Measurements from ENCODE around the gene CCNY. TPM values are rescaled to one million over a fixed set of nuclear protein-coding genes. Genes with fewer than 3 reads are reported as not detected.

The CCNY gene
- total RNA-seq, 1 donor from 2014 or later: 61.5 TPM

DNA sequence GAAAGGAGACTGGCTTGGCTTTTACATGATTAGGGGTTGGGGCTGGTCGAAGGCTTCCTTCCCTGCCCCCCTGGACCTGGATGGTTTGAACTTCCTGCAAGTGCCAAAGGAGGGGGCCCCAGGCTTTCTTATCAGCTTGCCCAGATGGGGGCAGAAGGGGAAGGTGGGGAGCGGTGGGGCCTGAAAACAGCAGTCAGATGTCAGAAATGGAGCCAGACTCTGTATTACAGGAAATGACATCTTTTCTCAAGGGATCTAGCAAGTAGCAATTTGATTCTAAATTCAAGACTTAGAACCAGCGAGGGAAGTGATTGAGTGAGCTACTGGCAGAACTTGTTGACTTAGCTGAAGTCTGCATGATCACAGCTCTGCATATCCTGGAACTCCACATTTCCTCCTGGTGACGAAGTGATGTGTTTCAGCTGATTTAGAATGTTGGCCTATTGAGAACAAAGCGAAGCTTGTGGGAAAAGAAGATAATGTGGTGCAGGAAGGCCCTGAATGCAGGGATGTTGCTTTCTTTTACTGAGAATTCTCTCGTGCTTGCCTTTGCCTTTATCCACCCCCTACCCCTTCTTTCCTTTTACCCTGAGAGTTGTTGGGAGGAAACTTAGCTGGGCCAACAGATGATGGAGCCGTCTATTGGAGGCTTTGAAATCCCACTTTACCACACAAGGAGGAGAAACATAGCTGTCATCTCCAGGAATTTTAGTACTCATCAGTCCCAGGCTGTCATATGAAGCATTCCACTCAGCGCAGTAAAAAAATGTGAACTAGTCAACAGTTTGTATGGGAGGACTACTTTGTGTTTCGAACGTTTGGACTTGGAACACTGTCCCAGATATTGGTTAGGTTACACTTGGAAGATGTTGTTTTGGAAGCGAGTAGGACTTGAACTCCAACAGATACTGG is 43.2 kb downstream of the CCNY start:
- intact Hi-C loops (cut with micrococcal nuclease): loop anchor here (2.0 kb wide), 1 partner anchor 39 kb away; no protein-coding TSS in a partner anchor

- intact Hi-C loops (cut with micrococcal nuclease): no loop called here
Observed at GRCh38 chr10:35382096-35382495, 45.8 kb downstream of the CCNY start.

DNA sequence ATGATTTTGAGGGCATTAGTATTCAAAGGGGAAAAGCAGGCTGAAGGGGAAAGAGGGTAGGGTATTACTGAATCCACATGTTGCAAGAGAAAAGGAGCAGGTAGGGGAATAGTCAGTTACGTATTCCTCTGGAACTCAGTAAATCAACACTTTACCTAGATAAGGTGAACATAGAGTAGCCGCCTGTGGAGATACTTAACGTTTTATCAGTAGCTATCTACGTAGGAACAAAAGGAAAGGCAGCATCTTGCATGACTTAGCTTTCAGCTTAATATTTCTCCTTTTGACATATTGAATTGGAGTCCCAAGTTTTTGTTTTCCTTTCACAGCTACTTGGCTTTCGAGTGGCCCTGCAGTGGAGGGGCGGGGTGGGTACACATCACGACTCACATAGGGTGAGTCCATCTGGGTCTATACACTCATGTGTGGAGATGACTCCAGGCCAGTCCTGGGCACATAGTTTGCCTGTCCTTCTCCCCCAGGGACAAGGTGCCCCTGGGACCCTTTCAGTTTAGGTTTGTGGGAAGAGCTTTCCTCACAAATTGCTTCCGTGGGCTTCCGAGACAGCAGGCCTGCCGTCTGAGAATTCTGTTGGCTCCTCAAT is 48.1 kb downstream of the CCNY start:
- intact Hi-C loops (cut with micrococcal nuclease): no loop called here

DNA sequence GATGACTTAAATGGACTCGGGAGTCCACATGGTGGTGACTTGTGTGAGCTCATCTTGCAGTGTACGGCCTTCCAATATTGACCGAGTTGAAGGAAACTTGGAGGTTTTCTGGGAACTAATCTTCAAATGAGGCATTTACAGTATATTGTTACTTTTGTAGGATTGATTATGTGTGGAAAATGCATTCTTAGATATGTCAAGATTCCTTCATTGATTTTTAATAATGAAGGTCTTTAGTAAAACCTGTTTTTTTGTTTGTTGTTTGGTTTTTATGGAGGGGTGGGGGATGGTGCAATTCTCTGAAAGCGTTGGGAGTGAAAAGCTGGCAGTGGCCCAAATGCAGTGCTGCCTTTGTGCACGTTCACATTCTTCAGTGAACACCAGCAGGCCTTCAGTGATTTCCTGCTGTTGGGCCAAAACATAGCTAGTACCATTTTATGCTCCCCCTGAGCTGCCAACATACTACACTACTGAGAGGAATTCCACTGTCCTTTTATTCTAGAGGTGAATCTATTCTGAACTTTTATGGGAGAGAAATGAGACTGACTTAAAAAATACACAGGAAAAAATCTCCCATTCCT is 50.4 kb downstream of the CCNY start:
- intact Hi-C loops (cut with micrococcal nuclease): no loop called here

GRCh38 chr10:35387768-35388167 is 51.5 kb downstream of the CCNY start:
- intact Hi-C loops (cut with micrococcal nuclease): no loop called here

DNA sequence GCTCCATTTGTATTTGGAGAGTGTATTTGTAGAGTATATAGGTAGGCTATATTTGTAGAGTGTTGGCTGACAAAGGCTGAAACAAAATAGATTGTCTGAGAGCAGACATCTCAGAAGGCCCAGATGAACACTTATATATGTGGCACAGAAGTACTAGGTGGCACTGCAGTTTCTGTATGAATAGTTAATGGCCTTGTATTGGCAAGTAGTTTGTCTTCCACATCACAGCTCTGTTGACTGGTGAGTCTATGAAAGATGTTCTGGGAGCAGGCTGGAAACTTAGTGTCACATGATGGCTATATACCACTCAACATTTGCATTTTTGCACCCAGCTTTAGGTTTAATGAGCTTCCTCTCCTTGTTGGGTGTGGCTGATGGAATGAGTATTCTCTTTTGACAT is 51.9 kb downstream of the CCNY start:
- intact Hi-C loops (cut with micrococcal nuclease): no loop called here

DNA sequence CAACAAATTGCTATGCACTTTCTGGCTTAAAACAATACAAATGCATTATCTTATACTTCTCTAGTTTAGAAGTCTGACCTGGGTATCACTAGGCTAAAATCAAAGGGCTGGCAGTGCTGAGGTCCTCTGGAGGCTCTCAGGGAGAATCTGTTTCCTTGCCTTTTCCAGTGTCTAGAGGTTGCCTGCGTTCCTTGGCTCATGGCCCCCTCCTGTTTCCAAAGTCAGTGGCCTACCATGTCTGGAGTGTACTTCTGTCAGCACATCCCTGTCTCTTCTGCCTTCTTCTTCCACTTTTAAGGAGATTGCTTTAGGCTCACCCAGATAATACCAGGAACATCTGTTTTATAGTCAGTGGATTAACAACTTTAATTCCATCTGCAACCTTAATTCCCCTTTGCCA is 52.4 kb downstream of the CCNY start:
- intact Hi-C loops (cut with micrococcal nuclease): no loop called here

GRCh38 chr10:35390161-35390840 is 54.0 kb downstream of the CCNY start:
- intact Hi-C loops (cut with micrococcal nuclease): no loop called here

GRCh38 chr10:35390843-35391152 is 54.5 kb downstream of the CCNY start:
- intact Hi-C loops (cut with micrococcal nuclease): no loop called here

- intact Hi-C loops (cut with micrococcal nuclease): no loop called here
Observed at GRCh38 chr10:35391153-35391953, 55.0 kb downstream of the CCNY start.

GRCh38 chr10:35391954-35392262 is 55.6 kb downstream of the CCNY start:
- intact Hi-C loops (cut with micrococcal nuclease): no loop called here

- intact Hi-C loops (cut with micrococcal nuclease): no loop called here
Observed at GRCh38 chr10:35392482-35393228, 56.3 kb downstream of the CCNY start.

GRCh38 chr10:35394411-35394851 is 58.1 kb downstream of the CCNY start:
- intact Hi-C loops (cut with micrococcal nuclease): no loop called here

DNA sequence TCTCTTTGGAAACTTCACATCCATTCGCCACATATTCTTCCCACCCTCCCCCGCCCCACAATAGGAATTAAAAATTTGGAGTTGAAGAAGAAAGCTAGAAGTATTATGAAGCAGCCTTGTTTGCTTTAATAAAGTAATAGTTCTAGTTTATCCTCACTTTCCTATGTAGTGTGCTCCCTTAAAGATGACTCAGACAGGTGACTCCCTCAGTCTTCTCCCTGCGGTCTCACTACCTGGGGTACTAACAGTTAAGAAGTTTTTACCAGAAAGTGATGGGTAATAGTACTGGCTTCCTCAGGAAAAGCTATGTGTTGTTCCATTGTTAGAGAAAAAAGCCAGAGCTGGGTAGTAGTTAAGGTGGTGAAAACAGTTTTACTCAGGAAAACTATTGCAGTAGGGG is 58.6 kb downstream of the CCNY start:
- intact Hi-C loops (cut with micrococcal nuclease): no loop called here

DNA sequence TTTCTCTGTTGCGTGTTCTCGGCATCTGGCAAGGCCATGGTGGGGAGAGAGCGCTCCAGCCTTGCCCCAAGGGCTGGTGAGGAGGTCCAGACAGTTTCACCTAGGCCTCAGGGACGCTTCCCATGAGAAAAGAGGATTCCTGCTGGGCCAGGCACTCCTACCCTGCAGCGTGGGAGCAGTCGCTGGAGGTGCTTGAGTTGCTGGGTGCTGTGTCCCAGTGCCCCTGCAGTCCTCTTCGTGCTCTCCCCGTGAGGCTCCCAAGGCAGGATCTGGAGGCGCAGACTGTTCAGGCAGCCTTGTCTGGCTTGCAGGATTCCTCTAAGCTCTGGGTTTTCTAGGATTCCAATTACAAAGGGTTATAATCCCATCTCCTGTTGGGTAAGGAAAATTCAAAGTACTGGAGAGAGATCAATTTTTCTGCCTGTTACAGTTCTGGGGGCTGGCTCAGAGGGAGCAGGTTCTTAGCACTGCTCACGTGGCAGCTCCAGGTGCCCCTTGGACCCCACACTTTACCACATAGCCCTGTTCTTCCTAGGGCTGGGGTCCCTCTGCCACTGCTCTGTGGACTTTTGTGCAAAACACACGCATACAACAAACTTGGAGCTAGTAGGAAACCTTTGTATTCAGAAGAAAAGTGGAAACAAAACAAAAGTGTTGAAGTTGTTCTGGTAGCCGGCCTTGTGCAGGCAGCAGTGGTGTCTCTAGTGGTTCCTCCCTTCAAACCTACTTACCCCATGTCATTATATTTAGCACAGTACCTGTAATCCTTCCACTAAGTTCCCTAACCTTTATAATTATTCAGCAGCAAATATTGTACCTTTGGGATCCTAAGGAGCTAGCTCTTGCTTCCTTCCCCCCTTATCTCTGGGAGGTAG is 60.5 kb downstream of the CCNY start:
- intact Hi-C loops (cut with micrococcal nuclease): no loop called here

- intact Hi-C loops (cut with micrococcal nuclease): no loop called here
Observed at GRCh38 chr10:35397953-35398352, 61.6 kb downstream of the CCNY start.

GRCh38 chr10:35398355-35398754 is 62.0 kb downstream of the CCNY start:
- intact Hi-C loops (cut with micrococcal nuclease): no loop called here

- intact Hi-C loops (cut with micrococcal nuclease): no loop called here
Observed at GRCh38 chr10:35398908-35399307, 62.6 kb downstream of the CCNY start.

DNA sequence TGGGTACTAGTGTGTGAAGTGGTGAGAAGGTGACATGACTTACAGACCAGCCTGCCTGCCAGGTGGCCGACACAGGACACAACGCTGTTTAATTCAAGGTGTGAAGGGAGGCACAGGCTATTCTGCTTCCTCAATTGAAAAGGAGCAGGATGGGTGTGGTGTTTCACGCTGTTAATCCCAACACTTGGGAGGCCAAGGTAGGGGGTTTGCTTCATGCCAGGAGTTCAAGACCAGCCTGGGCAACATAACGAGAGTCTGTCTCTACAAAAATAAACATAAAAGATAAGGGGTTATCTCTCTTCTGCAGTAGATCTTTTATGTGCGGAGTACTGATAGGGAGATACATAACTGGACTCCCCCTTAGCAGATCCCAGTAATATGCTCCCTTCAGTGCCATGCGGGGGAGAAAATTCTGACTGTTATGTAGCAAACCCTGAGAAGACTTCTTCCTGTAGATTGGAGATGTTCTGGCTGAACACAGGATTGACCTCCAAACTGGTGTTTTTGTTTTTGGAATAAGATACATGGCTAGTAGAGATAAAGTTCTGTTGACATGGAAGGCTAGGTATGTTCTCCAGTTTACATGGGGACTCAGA is 63.2 kb downstream of the CCNY start:
- intact Hi-C loops (cut with micrococcal nuclease): no loop called here

Measured in T-helper 1 cell treated with Interleukin-12 subunit alpha and Interleukin-12 subunit beta and Interleukin-4 antibody, amounts not matched to agents 30 ng/mL and 1 ng/mL, for 36 hours (primary cell).